Neuronal stem cell (in vitro differentiated cells): ENCODE measurements around the gene KRT6B.

Source experiments
- DNase-seq: peaks from one replicate; pipeline ENCODE4 v3.0.0-alpha.2; 2013; ENCODE audit warnings: low spot score
- H2AFZ ChIP-seq: one replicate; pipeline ENCODE4 v1.6.1; 2013; ENCODE audit warnings: mild to moderate bottlenecking, low read length, inconsistent platforms
- H2AK5ac ChIP-seq: 2 replicates; pipeline ENCODE4 v1.6.1; 2013; ENCODE audit warnings: low read depth, mild to moderate bottlenecking, inconsistent platforms, low read length, moderate library complexity, mixed read lengths
- H2BK120ac ChIP-seq: 2 replicates; pipeline ENCODE4 v1.6.1; 2013; ENCODE audit warnings: low read depth, mild to moderate bottlenecking, inconsistent platforms, low read length, moderate library complexity, mixed read lengths
- H2BK12ac ChIP-seq: one replicate; pipeline ENCODE4 v1.6.1; 2013; ENCODE audit warnings: low read length, inconsistent platforms
- H2BK15ac ChIP-seq: 2 replicates; pipeline ENCODE4 v1.6.1; 2013; ENCODE audit warnings: mild to moderate bottlenecking, low read length, inconsistent platforms, mixed read lengths
- H2BK5ac ChIP-seq: one replicate; pipeline ENCODE4 v1.6.1; 2013; ENCODE audit warnings: inconsistent platforms, mild to moderate bottlenecking, low read length, moderate library complexity
- H3K14ac ChIP-seq: one replicate; pipeline ENCODE4 v1.6.1; 2013; ENCODE audit warnings: low read length, inconsistent platforms
- H3K18ac ChIP-seq: 2 replicates; pipeline ENCODE4 v1.6.1; 2013; ENCODE audit warnings: low read length, inconsistent platforms
- H3K23ac ChIP-seq: 2 replicates; pipeline ENCODE4 v1.6.1; 2013; ENCODE audit warnings: low read depth, mild to moderate bottlenecking, mixed read lengths, low read length, inconsistent platforms; ENCODE audit not compliant: poor library complexity
- H3K27ac ChIP-seq: replicated peaks from 3 replicates; pipeline ENCODE4 v1.5.1; 2013; ENCODE audit warnings: low read length, inconsistent platforms
- H3K27me3 ChIP-seq, 3 experiments: 2 replicates each; pipeline ENCODE4 v1.6.1; 2013; ENCODE audit warnings: low read length in 3 of 3, mild to moderate bottlenecking in 2 of 3, inconsistent platforms in 1 of 3, low read depth in 1 of 3, mixed read lengths in 1 of 3, moderate library complexity in 1 of 3; ENCODE audit not compliant: control insufficient read depth in 3 of 3, insufficient read depth in 3 of 3
- H3K36me3 ChIP-seq, 2 donors: replicated peaks in 1 of 2; 2 replicates each; pipeline ENCODE4 v1.6.1; 2013; ENCODE audit warnings: low read length in 2 of 2; ENCODE audit not compliant: control insufficient read depth in 2 of 2, insufficient read depth in 2 of 2
- H3K4ac ChIP-seq: 2 replicates; pipeline ENCODE4 v1.6.1; 2013; ENCODE audit warnings: inconsistent platforms, mild to moderate bottlenecking, low read length, moderate library complexity
- H3K4me1 ChIP-seq, 2 donors: 1 replicate in 1 of 2; 2 replicates in 1 of 2; pipeline ENCODE4 v1.6.1; 2013; ENCODE audit warnings: low read length in 2 of 2, low read depth in 1 of 2; ENCODE audit not compliant: control insufficient read depth in 2 of 2, insufficient read depth in 1 of 2
- H3K4me2 ChIP-seq: one replicate; pipeline ENCODE4 v1.6.1; 2013; ENCODE audit warnings: mild to moderate bottlenecking, low read length, inconsistent platforms; ENCODE audit not compliant: insufficient read depth, poor library complexity, severe bottlenecking
- H3K4me3 ChIP-seq, 2 donors: 2 replicates each; pipeline ENCODE4 v1.5.1; 2013; ENCODE audit warnings: low read length in 2 of 2, mild to moderate bottlenecking in 2 of 2, inconsistent platforms in 1 of 2, moderate library complexity in 1 of 2
- H3K79me1 ChIP-seq: one replicate; pipeline ENCODE4 v1.6.1; 2013; ENCODE audit warnings: low read depth, mild to moderate bottlenecking, inconsistent platforms, low read length, moderate library complexity
- H3K9ac ChIP-seq: one replicate; pipeline ENCODE4 v1.6.1; 2013; ENCODE audit warnings: mild to moderate bottlenecking, low read depth, low read length, inconsistent platforms; ENCODE audit not compliant: poor library complexity
- H3K9me3 ChIP-seq, 2 donors: replicated peaks in 1 of 2; 2 replicates each; pipeline versions ENCODE3 to v1.6.1; 2013; ENCODE audit warnings: low read length in 2 of 2, mild to moderate bottlenecking in 2 of 2, inconsistent platforms in 1 of 2, low read depth in 1 of 2, mixed read lengths in 1 of 2, moderate library complexity in 1 of 2; ENCODE audit not compliant: control insufficient read depth in 2 of 2, insufficient read depth in 1 of 2
- H4K8ac ChIP-seq: one replicate; pipeline ENCODE4 v1.6.1; 2013; ENCODE audit warnings: low read depth, mild to moderate bottlenecking, inconsistent platforms, low read length, moderate library complexity
- H4K91ac ChIP-seq: one replicate; pipeline ENCODE4 v1.6.1; 2013; ENCODE audit warnings: low read length, low read depth, mild to moderate bottlenecking, inconsistent platforms; ENCODE audit not compliant: poor library complexity
- WGBS, 2 donors: extraction: QIAGEN DNeasy Blood & Tissue Kit; methylation state at CpG; one replicate each; pipeline ENCODE4 v1.1.7; 2013; ENCODE audit warnings: missing lambda C conversion rate in 2 of 2, mixed read lengths in 1 of 2; ENCODE audit not compliant: insufficient read length in 2 of 2, insufficient replicate concordance in 1 of 2; ENCODE audit errors: extremely low coverage in 2 of 2; 5-methylcytosine and 5-hydroxymethylcytosine counted together

The KRT6B gene

GRCh38 chr12:52434760-52435530, 17.0 kb downstream of the KRT6B start:
- H4K8ac ChIP-seq = no peak overlapping the region
- WGBS, 2 donors = no CpG with 5 or more reads among the region's 6 CpGs
- no peaks in the 10 kb centered on the region for H3K9me3 ChIP-seq
- H2AFZ ChIP-seq = no peak overlapping the region
- DNase-seq = no peak
- H3K36me3 ChIP-seq = no peaks in the 10 kb centered on the region
- no peak overlapping the region for H3K4me3 ChIP-seq
- H3K4me1 ChIP-seq = peaks cover 0 to 2% of the 10 kb centered on the region in 2 donors
- no peak overlapping the region for H3K14ac ChIP-seq
- no peak overlapping the region for H3K27ac ChIP-seq
- no peak overlapping the region for H3K9ac ChIP-seq
- no peak overlapping the region for H2BK5ac ChIP-seq
- no peak overlapping the region for H3K4me2 ChIP-seq
- H2AK5ac ChIP-seq = no peak overlapping the region
- H3K79me1 ChIP-seq = no peaks in the 10 kb centered on the region
- no peaks in the 10 kb centered on the region for H3K27me3 ChIP-seq
- H2BK120ac ChIP-seq = no peak overlapping the region
- no peak overlapping the region for H2BK15ac ChIP-seq
- no peak overlapping the region for H3K23ac ChIP-seq
- H3K4ac ChIP-seq = no peak overlapping the region
- H4K91ac ChIP-seq = no peak overlapping the region
- H2BK12ac ChIP-seq = no peak overlapping the region
- H3K18ac ChIP-seq = no peak overlapping the region

GRCh38 chr12:52434081-52434733, 17.7 kb downstream of the KRT6B start, which contains the start of gene KRT75:
Gene KRT75, minus strand, starts transcription at chr12:52434371. Its CDS starts 67 bp downstream, at chr12:52434304.
- Histone ChIP-seq H3K14ac (peak within 1 kb of the TSS; percentile 50), H3K18ac (peak within 1 kb of the TSS; percentile 22), H3K4ac (no peak within 1 kb of the TSS), H3K4me2 (no peak within 1 kb of the TSS), H2BK15ac (no peak within 1 kb of the TSS), H3K27ac (no peak within 1 kb of the TSS), H4K91ac (no peak within 1 kb of the TSS), H3K4me1 (peaks cover 0 to 2% of the 10 kb centered on the region in 2 donors), H2BK5ac (no peak within 1 kb of the TSS), H3K27me3 (no peaks in the 10 kb centered on the region), H2BK12ac (peak within 1 kb of the TSS; percentile 42), H2BK120ac (no peak within 1 kb of the TSS), H4K8ac (no peak within 1 kb of the TSS), H3K9ac (no peak within 1 kb of the TSS), H3K36me3 (no peaks in the 10 kb centered on the region), H2AK5ac (peak within 1 kb of the TSS; percentile 62), H3K23ac (no peak within 1 kb of the TSS), H2AFZ (no peak within 1 kb of the TSS), H3K79me1 (no peaks in the 10 kb centered on the region), H3K4me3 (no peak within 1 kb of the TSS), H3K9me3 (no peaks in the 10 kb centered on the region)
- no CpG with 5 or more reads among the region's 20 CpGs for WGBS, 2 donors
- no peak for DNase-seq

GRCh38 chr12:52433501-52434080, 18.4 kb downstream of the KRT6B start:
- H3K4me1 ChIP-seq = peaks cover 0 to 2% of the 10 kb centered on the region in 2 donors
- H3K9ac ChIP-seq = no peak overlapping the region
- H2BK120ac ChIP-seq = no peak overlapping the region
- H2BK12ac ChIP-seq = no peak overlapping the region
- H2AK5ac ChIP-seq = peak overlapping the region; percentile 62
- DNase-seq = no peak
- H2BK15ac ChIP-seq = no peak overlapping the region
- H3K79me1 ChIP-seq = no peaks in the 10 kb centered on the region
- H3K23ac ChIP-seq = no peak overlapping the region
- no CpG with 5 or more reads among the region's 12 CpGs for WGBS, 2 donors
- H3K27me3 ChIP-seq = no peaks in the 10 kb centered on the region
- no peak overlapping the region for H2BK5ac ChIP-seq
- H2AFZ ChIP-seq = no peak overlapping the region
- no peak overlapping the region for H3K4me3 ChIP-seq
- H3K9me3 ChIP-seq = no peaks in the 10 kb centered on the region
- no peak overlapping the region for H4K91ac ChIP-seq
- H3K36me3 ChIP-seq = no peaks in the 10 kb centered on the region
- H3K14ac ChIP-seq = peak overlapping the region; percentile 3
- peak overlapping the region; percentile 22 for H3K18ac ChIP-seq
- H3K4ac ChIP-seq = no peak overlapping the region
- H3K4me2 ChIP-seq = no peak overlapping the region
- no peak overlapping the region for H3K27ac ChIP-seq
- H4K8ac ChIP-seq = no peak overlapping the region
